ENCODE measurements around the gene ANKIB1. TPM values are rescaled to one million over a fixed set of nuclear protein-coding genes. Genes with fewer than 3 reads are reported as not detected.
"Not testable (repeated sequence)": the region's sequence is repeated elsewhere in the genome, so short reads cannot be mapped to it uniquely, and the experiment has no call there.

ANKIB1 gene
- total RNA-seq, 2 donors from 2014 or later: 33.3 to 37.1 TPM

DNA sequence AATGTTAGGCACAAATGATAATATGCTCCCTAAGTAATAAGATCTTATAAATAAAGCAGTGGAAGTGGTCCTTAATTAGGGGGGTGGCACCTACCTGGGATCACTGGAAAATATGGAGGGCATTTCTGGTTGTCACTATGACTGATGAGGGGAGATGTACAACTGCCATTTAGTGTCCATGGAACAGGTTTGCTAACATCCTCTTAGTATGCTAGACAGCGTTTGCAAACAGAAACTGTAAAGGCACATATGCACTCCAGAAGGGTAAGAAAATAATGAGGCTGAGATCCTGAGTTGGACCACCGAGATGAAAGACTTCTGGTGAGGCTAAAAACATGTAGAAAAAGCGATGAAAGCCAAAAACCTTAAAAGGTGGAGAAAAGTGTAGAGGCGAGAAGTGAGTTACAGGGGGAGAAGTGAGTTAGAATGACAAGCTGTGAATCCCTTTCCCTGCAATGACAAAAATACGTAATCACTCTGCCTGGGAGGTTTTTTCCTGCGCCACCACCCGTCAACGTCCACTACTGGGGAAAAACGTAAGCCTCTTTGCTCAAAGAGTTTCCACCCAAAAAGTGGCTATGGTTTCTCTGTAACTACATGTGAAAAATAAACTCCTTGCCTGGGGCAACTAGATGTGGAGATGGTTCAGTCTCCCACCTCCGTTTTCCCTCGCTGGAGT, 827 bp upstream of the ANKIB1 start:
- Histone ChIP-seq H3K27me3 (replicated peaks; ENCODE audit: insufficient read depth) (no peaks in the 10 kb centered on the region), H3K4me1 (ENCODE audit: control insufficient read depth in 1 of 2, low read depth in 2 of 2) (peaks cover 7 to 33% of the 10 kb centered on the region in 2 donors), H3K36me3 (peaks cover 10% of the 10 kb centered on the region), H3K27ac (peak overlapping the region; percentile 72 to 88), H3K4me3 (peak overlapping the region; percentile 97), H3K9me3 (no peaks in the 10 kb centered on the region)
- ATAC-seq (ENCODE audit: insufficient number of reproducible peaks, low FRiP score, low read depth) (no peak), DNase-seq (ENCODE audit: low spot score) (no peak)
- TF ChIP-seq CTCF (IDR thresholded peaks at IDR 0.05): no peak

DNA sequence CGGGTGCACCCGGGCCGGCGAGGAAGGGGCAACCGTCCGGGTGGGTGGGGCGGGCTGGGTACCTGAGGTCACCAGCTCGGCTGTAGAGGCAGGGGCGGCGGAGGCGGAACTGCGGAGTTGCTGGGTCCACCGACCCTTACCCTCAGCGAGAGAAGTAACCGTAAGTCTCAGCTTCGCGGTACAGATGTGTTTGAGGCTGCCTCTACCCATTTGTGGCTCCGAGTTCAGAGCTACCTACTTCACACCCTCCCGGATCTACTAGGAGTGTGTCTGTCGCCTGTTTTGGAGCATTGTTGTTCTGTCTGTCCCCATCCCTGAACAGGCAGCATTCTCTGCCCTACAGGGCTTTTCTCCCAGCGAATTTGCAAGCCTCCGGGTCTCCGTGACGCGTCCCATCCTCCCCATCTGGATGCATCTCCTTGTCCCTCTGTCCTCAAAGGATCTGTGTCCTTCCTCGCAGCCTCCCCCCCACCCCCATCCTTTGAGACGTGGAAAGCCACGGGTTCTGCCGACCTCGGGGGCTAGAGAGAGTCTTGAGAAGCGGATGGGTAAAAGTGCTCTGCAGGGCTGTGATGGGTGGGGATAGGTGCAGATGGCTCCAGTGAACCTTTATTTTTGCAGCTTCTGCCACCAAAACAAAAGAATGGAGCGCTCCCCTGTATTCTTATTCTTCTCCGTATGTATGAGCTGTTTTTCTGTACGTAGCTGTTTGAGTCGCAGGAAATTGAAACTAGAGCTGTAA, 757 bp downstream of the ANKIB1 start:
- Histone ChIP-seq H3K9me3 (no peaks in the 10 kb centered on the region), H3K4me3 (peak overlapping the region; percentile 97), H3K36me3 (no peaks in the 10 kb centered on the region), H3K4me1 (ENCODE audit: control insufficient read depth in 1 of 2, low read depth in 2 of 2) (peaks cover 7 to 33% of the 10 kb centered on the region in 2 donors), H3K27me3 (replicated peaks; ENCODE audit: insufficient read depth) (no peaks in the 10 kb centered on the region), H3K27ac (peak overlapping the region; percentile 72 to 88)
- TF ChIP-seq CTCF (IDR thresholded peaks at IDR 0.05): peak; percentile 2
- ATAC-seq (ENCODE audit: insufficient number of reproducible peaks, low FRiP score, low read depth): no peak
- no peak for DNase-seq (ENCODE audit: low spot score)

- no peak for ATAC-seq (ENCODE audit: insufficient number of reproducible peaks, low FRiP score, low read depth)
- Histone ChIP-seq H3K36me3 (no peaks in the 10 kb centered on the region), H3K27me3 (replicated peaks; ENCODE audit: insufficient read depth) (no peaks in the 10 kb centered on the region), H3K4me3 (no peak overlapping the region), H3K9me3 (no peaks in the 10 kb centered on the region), H3K4me1 (ENCODE audit: control insufficient read depth in 1 of 2, low read depth in 2 of 2) (peaks cover 4 to 27% of the 10 kb centered on the region in 2 donors), H3K27ac (no peak overlapping the region)
- DNase-seq (ENCODE audit: low spot score): no peak
- no peak for TF ChIP-seq CTCF (IDR thresholded peaks at IDR 0.05)
These were observed 4.8 kb downstream of the ANKIB1 start for GRCh38 chr7:92250603-92251002.

DNA sequence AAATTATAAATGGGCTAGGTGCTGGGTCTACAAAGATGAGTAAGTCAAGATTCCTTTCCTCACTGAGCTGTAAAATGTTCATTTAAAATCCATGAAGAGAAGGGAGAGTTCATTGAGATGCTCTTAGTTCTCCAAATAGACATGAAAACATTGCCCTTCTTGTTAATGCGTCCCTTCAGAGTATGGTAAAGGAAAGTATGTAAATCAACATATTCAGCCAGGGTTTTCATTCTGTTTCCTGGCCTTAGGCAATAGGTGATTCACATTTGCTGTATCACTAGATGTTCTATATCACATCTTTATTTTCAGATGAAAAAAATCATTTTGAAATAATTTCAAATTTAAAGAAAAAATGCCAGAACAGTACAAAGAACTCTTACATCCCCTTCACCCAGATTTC, 5.4 kb downstream of the ANKIB1 start:
- ATAC-seq (ENCODE audit: insufficient number of reproducible peaks, low FRiP score, low read depth): no peak
- no peaks in the 10 kb centered on the region for H3K9me3 ChIP-seq
- no peaks in the 10 kb centered on the region for H3K27me3 ChIP-seq (replicated peaks; ENCODE audit: insufficient read depth)
- no peak overlapping the region for H3K27ac ChIP-seq
- no peak for DNase-seq (ENCODE audit: low spot score)
- H3K36me3 ChIP-seq: no peaks in the 10 kb centered on the region
- TF ChIP-seq CTCF (IDR thresholded peaks at IDR 0.05): no peak
- peaks cover 8 to 32% of the 10 kb centered on the region in 2 donors for H3K4me1 ChIP-seq (ENCODE audit: control insufficient read depth in 1 of 2, low read depth in 2 of 2)
- H3K4me3 ChIP-seq: no peak overlapping the region

GRCh38 chr7:92253251-92253650, 7.5 kb downstream of the ANKIB1 start:
- H3K27ac ChIP-seq: no peak overlapping the region
- DNase-seq (ENCODE audit: low spot score) (no peak), ATAC-seq (ENCODE audit: insufficient number of reproducible peaks, low FRiP score, low read depth) (no peak)
- H3K27me3 ChIP-seq (replicated peaks; ENCODE audit: insufficient read depth): no peaks in the 10 kb centered on the region
- TF ChIP-seq CTCF (IDR thresholded peaks at IDR 0.05): no peak
- no peaks in the 10 kb centered on the region for H3K36me3 ChIP-seq
- H3K9me3 ChIP-seq: no peaks in the 10 kb centered on the region
- peaks cover 8 to 20% of the 10 kb centered on the region in 2 donors for H3K4me1 ChIP-seq (ENCODE audit: control insufficient read depth in 1 of 2, low read depth in 2 of 2)
- H3K4me3 ChIP-seq: no peak overlapping the region

- Histone ChIP-seq H3K27ac (peak overlapping the region; percentile 51 to 63), H3K4me3 (peak overlapping the region; percentile 56), H3K4me1 (ENCODE audit: control insufficient read depth in 1 of 2, low read depth in 2 of 2) (peaks cover 8 to 20% of the 10 kb centered on the region in 2 donors)
- H3K36me3 ChIP-seq; H3K27me3 ChIP-seq (replicated peaks; ENCODE audit: insufficient read depth); ATAC-seq (ENCODE audit: insufficient number of reproducible peaks, low FRiP score, low read depth); DNase-seq (ENCODE audit: low spot score); H3K9me3 ChIP-seq: not testable (repeated sequence)
These were observed 9.0 kb downstream of the ANKIB1 start for GRCh38 chr7:92254800-92255199.
